Erythroblast (primary cell): ENCODE data around the gene RIPK4.

ENCODE experiments used
- GATA1 ChIP-seq: IDR thresholded peaks from 2 replicates; pipeline ENCODE4 v1.6.1; 2011; ENCODE audit warnings: low read depth, mild to moderate bottlenecking, control low read depth, low read length, moderate library complexity
- POLR2A ChIP-seq: IDR thresholded peaks from 2 replicates; pipeline ENCODE4 v1.6.1; 2011; ENCODE audit warnings: mild to moderate bottlenecking, low read length

DNA sequence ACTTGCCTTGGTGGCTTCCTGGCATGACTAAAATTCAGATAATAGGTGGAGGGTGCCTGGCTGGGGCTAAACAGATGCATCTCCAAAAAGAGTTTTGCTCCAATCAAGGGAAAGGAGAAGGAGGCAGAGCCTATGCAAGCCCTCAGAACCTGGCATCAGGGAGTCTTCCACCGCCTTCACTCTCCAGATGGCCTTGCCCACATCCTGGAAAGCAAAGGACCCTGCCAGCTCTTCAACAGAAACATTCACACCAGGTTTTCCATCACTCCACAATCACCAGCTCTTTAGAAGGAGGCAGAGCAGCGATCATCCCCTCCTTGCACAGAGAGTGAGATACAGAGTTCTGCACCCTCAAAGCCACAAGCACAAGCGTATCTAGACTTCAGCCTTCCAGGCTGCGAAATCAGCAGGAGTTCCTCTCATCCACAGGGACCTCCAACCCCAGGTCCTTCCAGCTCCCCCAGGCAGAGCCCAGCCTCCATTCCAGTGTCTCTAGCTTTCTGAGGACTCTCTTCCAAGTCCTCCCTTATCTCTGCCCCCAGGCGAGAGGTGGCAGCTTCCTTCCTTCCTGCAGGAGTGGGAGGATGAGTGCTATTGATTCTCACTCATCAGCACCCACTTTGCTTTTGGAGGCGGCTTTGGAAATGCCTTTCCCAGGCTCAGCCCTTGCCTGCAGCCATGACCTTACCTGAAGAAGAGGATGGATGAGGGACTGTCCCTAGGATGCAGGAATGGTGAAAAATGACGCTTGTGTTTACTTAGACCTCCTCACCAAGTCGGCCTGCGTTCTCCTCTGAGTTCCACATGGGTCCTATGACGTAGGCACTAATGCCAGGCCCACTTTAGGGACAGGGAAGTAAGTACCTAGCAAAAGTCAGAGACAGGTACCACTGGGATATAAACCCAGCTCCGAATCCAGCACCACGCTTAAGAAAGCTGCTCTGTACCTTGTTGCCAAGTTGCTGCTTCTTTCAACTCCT, 75.4 kb downstream of the RIPK4 start:
- TF ChIP-seq POLR2A (no peak), GATA1 (no peak)
